ENCODE results near the gene EXOC8. TPM values are rescaled to one million over a fixed set of nuclear protein-coding genes. Genes with fewer than 3 reads are reported as not detected.
A peak's percentile ranks its signal among the peaks of the same experiment; 100 is the strongest.

Gene EXOC8
- total RNA-seq, 3 donors from 2014 or later (not counting 1 experiment from before 2014, with no cell fraction given) = 29.0 to 37.1 (median 34.7) TPM

- intact Hi-C loops (cut with micrococcal nuclease) = no loop called here
- WGBS (ENCODE audit: insufficient coverage) = 100% methylated on average over 1 of the region's 1 CpG
- Histone ChIP-seq H3K9me3 (ENCODE audit: control insufficient read depth, insufficient read depth, low read length) (no peaks in the 10 kb centered on the region), H3K4me3 (ENCODE audit: low read length) (no peak overlapping the region), H3K27me3 (ENCODE audit: control insufficient read depth, insufficient read depth, low read length) (no peaks in the 10 kb centered on the region), H3K27ac (ENCODE audit: low read length) (no peak overlapping the region), H3K4me1 (ENCODE audit: control insufficient read depth, insufficient read depth, low read length) (no peaks in the 10 kb centered on the region), H3K36me3 (ENCODE audit: control insufficient read depth, insufficient read depth, low read length) (peaks cover 14% of the 10 kb centered on the region)
- no peaks in the 10 kb centered on the region for H3K36me3 Mint-ChIP-seq
- ATAC-seq = no peak
- H3K9me3 Mint-ChIP-seq = no peaks in the 10 kb centered on the region
- H3K27ac Mint-ChIP-seq = no peak overlapping the region
- no peaks in the 10 kb centered on the region for H3K27me3 Mint-ChIP-seq (ENCODE audit: low read depth in 2 of 2)
- DNase-seq = no peak
- no peak for TF ChIP-seq CTCF (IDR thresholded peaks at IDR 0.05)
- no peak overlapping the region for H3K4me3 Mint-ChIP-seq
- peaks cover 6 to 13% of the 10 kb centered on the region in 2 donors for H3K4me1 Mint-ChIP-seq
These were observed 24.7 kb upstream of the EXOC8 start for GRCh38 chr1:231362325-231362724.

DNA sequence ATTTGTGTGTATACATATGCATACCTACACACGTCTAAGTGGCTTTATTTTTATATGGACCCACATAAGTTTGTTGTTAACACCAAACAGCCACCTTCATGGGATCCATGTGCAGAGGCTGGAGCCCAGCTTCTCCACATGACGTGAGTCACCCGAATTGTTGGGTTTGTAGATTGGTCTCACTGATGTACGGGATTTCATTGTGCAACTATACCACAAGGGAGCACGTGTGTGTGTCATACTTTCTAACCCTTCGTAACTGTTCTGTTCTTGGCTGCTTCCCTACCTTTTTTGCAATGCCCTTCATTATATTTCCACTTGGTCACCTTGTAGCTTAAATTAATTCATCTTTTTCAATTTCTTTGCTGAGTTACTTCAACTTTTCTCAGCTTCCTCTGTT is 21.5 kb upstream of the EXOC8 start:
- Histone ChIP-seq H3K9me3 (ENCODE audit: control insufficient read depth, insufficient read depth, low read length) (no peaks in the 10 kb centered on the region), H3K4me1 (ENCODE audit: control insufficient read depth, insufficient read depth, low read length) (no peaks in the 10 kb centered on the region), H3K36me3 (ENCODE audit: control insufficient read depth, insufficient read depth, low read length) (peaks cover 6% of the 10 kb centered on the region), H3K27me3 (ENCODE audit: control insufficient read depth, insufficient read depth, low read length) (no peaks in the 10 kb centered on the region), H3K27ac (ENCODE audit: low read length) (no peak overlapping the region), H3K4me3 (ENCODE audit: low read length) (no peak overlapping the region)
- peak in 1 of 3 donors; percentile 55 for ATAC-seq
- intact Hi-C loops (cut with micrococcal nuclease) = loop anchor here (5.0 kb wide), 1 partner anchor 193 kb away; no protein-coding TSS in a partner anchor
- Mint-ChIP-seq H3K27ac (no peak overlapping the region), H3K4me1 (peaks cover 6 to 13% of the 10 kb centered on the region in 2 donors), H3K27me3 (ENCODE audit: low read depth in 2 of 2) (no peaks in the 10 kb centered on the region), H3K4me3 (no peak overlapping the region), H3K36me3 (no peaks in the 10 kb centered on the region), H3K9me3 (no peaks in the 10 kb centered on the region)
- DNase-seq = no peak
- TF ChIP-seq CTCF (IDR thresholded peaks at IDR 0.05) = no peak
- 90% methylated on average over 5 of the region's 6 CpGs for WGBS (ENCODE audit: insufficient coverage)

DNA sequence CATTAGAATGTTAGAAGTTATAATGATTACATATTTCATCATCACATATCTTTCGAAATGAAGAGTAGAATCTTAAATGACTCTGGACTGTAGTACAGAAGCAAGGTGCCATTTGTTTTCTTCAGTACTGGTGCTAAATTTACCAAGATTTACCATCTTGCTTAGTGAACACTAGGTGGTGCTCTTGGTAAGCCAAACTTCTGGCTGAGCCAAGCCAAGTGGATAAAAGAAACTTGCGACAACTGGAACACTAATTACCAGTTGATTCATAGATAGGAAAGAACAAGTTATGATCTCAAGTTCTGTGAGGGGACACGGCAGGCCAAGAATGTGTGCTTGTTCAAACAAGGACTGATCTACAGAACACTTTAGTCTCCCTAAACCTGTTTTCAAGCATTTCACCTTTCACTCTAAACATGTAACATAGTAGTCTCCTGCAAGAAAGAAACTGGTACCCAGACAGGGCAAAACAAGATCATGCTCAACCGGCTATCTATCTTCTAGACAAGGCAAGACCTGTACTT is 20.2 kb upstream of the EXOC8 start:
- Histone ChIP-seq H3K9me3 (ENCODE audit: control insufficient read depth, insufficient read depth, low read length) (no peaks in the 10 kb centered on the region), H3K4me3 (ENCODE audit: low read length) (no peak overlapping the region), H3K27me3 (ENCODE audit: control insufficient read depth, insufficient read depth, low read length) (no peaks in the 10 kb centered on the region), H3K4me1 (ENCODE audit: control insufficient read depth, insufficient read depth, low read length) (no peaks in the 10 kb centered on the region), H3K36me3 (ENCODE audit: control insufficient read depth, insufficient read depth, low read length) (peaks cover 11% of the 10 kb centered on the region), H3K27ac (ENCODE audit: low read length) (no peak overlapping the region)
- H3K27ac Mint-ChIP-seq = no peak overlapping the region
- peak; percentile 84 to 89 (median 84) for ATAC-seq
- intact Hi-C loops (cut with micrococcal nuclease) = loop anchor here (1.0 to 5.0 kb wide), 3 partner anchors 194 to 246 kb away; no protein-coding TSS in a partner anchor
- no peaks in the 10 kb centered on the region for H3K27me3 Mint-ChIP-seq (ENCODE audit: low read depth in 2 of 2)
- 40% methylated on average over 3 of the region's 4 CpGs for WGBS (ENCODE audit: insufficient coverage)
- H3K4me1 Mint-ChIP-seq = peaks cover 6 to 13% of the 10 kb centered on the region in 2 donors
- peaks cover 2% of the 10 kb centered on the region for H3K36me3 Mint-ChIP-seq
- no peak overlapping the region for H3K4me3 Mint-ChIP-seq
- H3K9me3 Mint-ChIP-seq = no peaks in the 10 kb centered on the region
- TF ChIP-seq CTCF (IDR thresholded peaks at IDR 0.05) = peak; percentile 89
- peak in 1 of 2 donors; percentile 75 for DNase-seq

Data from natural killer cell (primary cell).